Measurements from ENCODE around the gene NKIRAS2. TPM values are rescaled to one million over a fixed set of nuclear protein-coding genes. Genes with fewer than 3 reads are reported as not detected.

The NKIRAS2 gene
- total and polyA plus RNA-seq, 2 experiments from 2014 or later: 31.3 to 52.9 TPM

- TF ChIP-seq ZNF462 (CRISPR knock-in tag; IDR thresholded peaks at IDR 0.05): no peak
- no peak for TF ChIP-seq CREB1 (CRISPR knock-in tag; IDR thresholded peaks at IDR 0.05; ENCODE audit: low read depth)
- TF ChIP-seq CTCF (conservative IDR thresholded peaks at IDR 0.05; ENCODE audit: low read depth in 2 of 2): no peak
- no peak for TF ChIP-seq REST (IDR thresholded peaks at IDR 0.05; ENCODE audit: unreplicated experiment)
Observed at GRCh38 chr17:41974031-41974430, 45.9 kb upstream of the NKIRAS2 start (continued).

Data from GM23338 (cell line).